SK-N-SH treated with all-trans-retinoic acid at 6 μM for 48 hours (cell line): ENCODE results near the gene RAPSN.

ENCODE experiments used
- ISL1 ChIP-seq: fragments of 250-450 bp; sonication (Bioruptor Pico); IDR thresholded peaks from 2 replicates; pipeline ENCODE4 v2.1.2; 2022; ENCODE audit warnings: mild to moderate bottlenecking, moderate library complexity
- RARB ChIP-seq: fragments of 250-450 bp; sonication (Bioruptor Pico); IDR thresholded peaks from 2 replicates; pipeline ENCODE4 v1.8.0; 2021; ENCODE audit warnings: mild to moderate bottlenecking, moderate library complexity
- ZFP30 ChIP-seq: fragments of 450-650 bp; formaldehyde crosslinking; IDR thresholded peaks from 2 replicates; pipeline ENCODE4 v1.5.0; 2022; ENCODE audit warnings: mild to moderate bottlenecking, moderate library complexity

GRCh38 chr11:47390422-47390760 lies 58.5 kb downstream of the RAPSN start:
- TF ChIP-seq ZFP30 (CRISPR knock-in tag) (no peak), RARB (CRISPR knock-in tag) (no peak), ISL1 (no peak)
